HEK293T (cell line): ENCODE measurements around the gene MGAT4A.
"Not testable (repeated sequence)": the region's sequence is repeated elsewhere in the genome, so short reads cannot be mapped to it uniquely, and the experiment has no call there.

Source experiments
- CTCF ChIA-PET: fragments of 350-600 bp; formaldehyde crosslinking; extraction: SDS; loops from one replicate; lab custom pipeline; 2021; ENCODE audit warnings: antibody characterized with exemption, inconsistent platforms; lab: Yijun Ruan, JAX
- POLR2A ChIA-PET: fragments of 350-600 bp; formaldehyde crosslinking; extraction: SDS; loops from one replicate; lab custom pipeline; 2020; ENCODE audit warnings: antibody characterized with exemption, inconsistent platforms; lab: Yijun Ruan, JAX
- DNase-seq: peaks from one replicate; pipeline ENCODE4 v3.0.0; 2012; ENCODE audit warnings: mixed read lengths; ENCODE audit errors: extremely low spot score
- ARNT ChIP-seq: fragments of 450-650 bp; IDR thresholded peaks from 2 replicates; pipeline ENCODE4 v1.6.1; 2017; ENCODE audit warnings: mild to moderate bottlenecking
- BHLHE40 ChIP-seq: fragments of 450-650 bp; IDR thresholded peaks from 2 replicates; pipeline ENCODE4 v1.6.1; 2016; ENCODE audit warnings: mild to moderate bottlenecking, moderate library complexity, borderline replicate concordance
- CTBP1 ChIP-seq: fragments of 450-650 bp; IDR thresholded peaks from 2 replicates; pipeline ENCODE4 v1.6.1; 2016; ENCODE audit warnings: borderline replicate concordance
- ELF4 ChIP-seq: fragments of 450-650 bp; IDR thresholded peaks from 2 replicates; pipeline ENCODE4 v1.6.1; 2017; ENCODE audit warnings: antibody characterized with exemption
- FOXA1 ChIP-seq: fragments of 450-650 bp; IDR thresholded peaks from 2 replicates; pipeline ENCODE4 v1.6.1; 2016; ENCODE audit warnings: mild to moderate bottlenecking
- FOXK2 ChIP-seq: fragments of 450-650 bp; IDR thresholded peaks from 2 replicates; pipeline ENCODE4 v1.6.1; 2016; ENCODE audit warnings: mild to moderate bottlenecking
- FOXM1 ChIP-seq: fragments of 450-650 bp; IDR thresholded peaks from 2 replicates; pipeline ENCODE4 v1.6.1; 2017; ENCODE audit warnings: mild to moderate bottlenecking, borderline replicate concordance
- HDGF ChIP-seq: fragments of 450-650 bp; IDR thresholded peaks from 2 replicates; pipeline ENCODE4 v1.6.1; 2017; ENCODE audit warnings: antibody characterized with exemption, borderline replicate concordance
- L3MBTL2 ChIP-seq: fragments of 450-650 bp; conservative IDR thresholded peaks from 2 replicates; pipeline ENCODE4 v1.6.1; 2016; ENCODE audit warnings: mild to moderate bottlenecking
- LEF1 ChIP-seq: fragments of 450-650 bp; IDR thresholded peaks from 2 replicates; pipeline ENCODE4 v1.6.1; 2017; ENCODE audit warnings: mild to moderate bottlenecking, borderline replicate concordance
- NFRKB ChIP-seq: fragments of 450-650 bp; IDR thresholded peaks from 2 replicates; pipeline ENCODE4 v1.6.1; 2016; ENCODE audit warnings: mild to moderate bottlenecking, moderate library complexity
- PKNOX1 ChIP-seq: fragments of 450-650 bp; IDR thresholded peaks from 2 replicates; pipeline ENCODE4 v1.6.1; 2016
- SP1 ChIP-seq: fragments of 450-650 bp; IDR thresholded peaks from 2 replicates; pipeline ENCODE4 v1.6.1; 2017
- SUZ12 ChIP-seq: fragments of 450-650 bp; IDR thresholded peaks from 2 replicates; pipeline ENCODE4 v1.6.1; 2016; ENCODE audit warnings: mild to moderate bottlenecking
- TARDBP ChIP-seq: fragments of 450-650 bp; IDR thresholded peaks from 2 replicates; pipeline ENCODE4 v1.6.1; 2016
- ZNF384 ChIP-seq: fragments of 450-650 bp; IDR thresholded peaks from 2 replicates; pipeline ENCODE4 v1.6.1; 2016

MGAT4A gene

GRCh38 chr2:98734162-98734561, 3.2 kb upstream of the MGAT4A start:
- no peak for DNase-seq
- ChIA-PET POLR2A (no interaction called here), CTCF (no interaction called here)
- TF ChIP-seq CTBP1 = no peak
- TF ChIP-seq SP1 = no peak
- TF ChIP-seq NFRKB = no peak
- no peak for TF ChIP-seq ARNT
- TF ChIP-seq ELF4 = no peak
- TF ChIP-seq HDGF = no peak
- no peak for TF ChIP-seq TARDBP
- TF ChIP-seq ZNF384 = no peak
- TF ChIP-seq BHLHE40 = no peak
- TF ChIP-seq FOXA1 = no peak
- no peak for TF ChIP-seq FOXK2
- TF ChIP-seq SUZ12 = no peak
- no peak for TF ChIP-seq FOXM1
- no peak for TF ChIP-seq L3MBTL2
- no peak for TF ChIP-seq LEF1
- no peak for TF ChIP-seq PKNOX1

- ChIA-PET POLR2A (interaction anchor here (0.6 kb wide), 1 partner anchor 136 kb away, joined by 3 read pairs; no protein-coding TSS in a partner anchor), CTCF (no interaction called here)
- DNase-seq = no peak
- no peak for TF ChIP-seq HDGF
- TF ChIP-seq L3MBTL2 = peak; percentile 29; the same call in 1 of the 2 replicates
- no peak for TF ChIP-seq FOXM1
- TF ChIP-seq ARNT = no peak
Measured at GRCh38 chr2:98732430-98733051, 1.6 kb upstream of the MGAT4A start.

- ChIA-PET CTCF (no interaction called here), POLR2A (no interaction called here)
- DNase-seq = no peak
- no peak for TF ChIP-seq FOXK2
- no peak for TF ChIP-seq ARNT
- no peak for TF ChIP-seq FOXM1
- TF ChIP-seq FOXA1 = no peak
- TF ChIP-seq ELF4 = no peak
- TF ChIP-seq HDGF = no peak
- TF ChIP-seq SP1 = no peak
Measured at GRCh38 chr2:98731894-98732349, 990 bp upstream of the MGAT4A start.

GRCh38 chr2:98730707-98731040, 258 bp downstream of the MGAT4A start:
- POLR2A ChIA-PET = interaction anchor here (0.8 to 1.3 kb wide), 5 partner anchors 11 to 122 kb away, joined by 3 to 5 read pairs (median 3); no protein-coding TSS in a partner anchor
- peak; percentile 73 for DNase-seq
- CTCF ChIA-PET = no interaction called here
- TF ChIP-seq PKNOX1 (no peak), SP1 (no peak), ZNF384 (no peak), FOXM1 (no peak), FOXK2 (no peak), CTBP1 (no peak), HDGF (no peak), ELF4 (no peak), NFRKB (no peak), BHLHE40 (no peak), ARNT (no peak), FOXA1 (no peak), L3MBTL2 (no peak), SUZ12 (no peak), LEF1 (no peak)

- POLR2A ChIA-PET = interaction anchor here (0.9 to 1.3 kb wide), 4 partner anchors 10 to 28 kb away, joined by 3 to 5 read pairs (median 3); no protein-coding TSS in a partner anchor
- peak; percentile 46 for DNase-seq
- CTCF ChIA-PET = no interaction called here
- no peak for TF ChIP-seq ELF4
- TF ChIP-seq CTBP1 = no peak
- TF ChIP-seq TARDBP = no peak
Measured at GRCh38 chr2:98730053-98730706, 752 bp downstream of the MGAT4A start.

GRCh38 chr2:98729652-98730051, 1.3 kb downstream of the MGAT4A start:
- CTCF ChIA-PET = no interaction called here
- TF ChIP-seq FOXK2 = no peak
- TF ChIP-seq L3MBTL2 = no peak
- TF ChIP-seq BHLHE40 = no peak
- TF ChIP-seq ELF4 = no peak
- TF ChIP-seq SP1 = no peak
- TF ChIP-seq PKNOX1 = no peak
- no peak for TF ChIP-seq FOXA1
- no peak for TF ChIP-seq TARDBP
- TF ChIP-seq NFRKB = no peak
- POLR2A ChIA-PET = interaction anchor here (1.1 to 1.3 kb wide), 2 partner anchors 10 to 28 kb away, joined by 3 to 5 read pairs; no protein-coding TSS in a partner anchor
- no peak for DNase-seq

- DNase-seq, POLR2A ChIA-PET: not testable (repeated sequence)
- CTCF ChIA-PET = interaction anchor here (0.6 kb wide), 1 partner anchor 121 kb away, joined by 4 read pairs; no protein-coding TSS in a partner anchor
Measured at GRCh38 chr2:98728088-98728718, 2.7 kb downstream of the MGAT4A start.
